ENCODE results near the gene UTY. TPM values are rescaled to one million over a fixed set of nuclear protein-coding genes. Genes with fewer than 3 reads are reported as not detected.

UTY gene
- total and polyA plus RNA-seq, 2 experiments from 2014 or later: 15.7 to 36.3 TPM

DNA sequence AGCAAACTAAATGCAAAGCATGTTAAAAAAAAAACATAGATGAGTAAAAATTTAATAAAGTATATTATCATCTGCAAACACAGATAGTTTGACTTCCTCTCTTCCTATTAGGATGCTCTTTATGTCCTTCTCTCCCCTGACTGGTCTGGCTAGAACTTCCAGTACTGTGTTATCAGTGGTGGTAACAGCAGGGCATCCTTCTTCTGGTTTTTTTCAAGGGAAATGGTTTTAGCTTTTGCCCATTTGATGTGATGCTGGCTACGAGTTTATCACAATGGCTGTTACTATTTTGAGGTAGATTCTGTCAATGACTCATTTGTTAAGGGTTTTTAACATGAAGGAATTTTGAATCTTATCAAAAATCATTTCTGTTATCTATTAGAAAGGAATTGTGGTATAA lies 34.3 kb downstream of the UTY start:
- H3K27me3 Mint-ChIP-seq (ENCODE audit: insufficient read depth, low read depth, poor library complexity): peaks cover 2% of the 10 kb centered on the region
- no peak overlapping the region for H3K4me3 ChIP-seq
- no peak overlapping the region for H3K27ac Mint-ChIP-seq
- no peaks in the 10 kb centered on the region for H3K4me1 ChIP-seq (ENCODE audit: insufficient read depth)
- peaks cover 12% of the 10 kb centered on the region; the same call in 2 of the 3 replicates for H3K36me3 Mint-ChIP-seq (ENCODE audit: low read depth)
- no peak overlapping the region for H2AFZ ChIP-seq
- H3K27ac ChIP-seq (ENCODE audit: low read depth): no peak overlapping the region
- no peaks in the 10 kb centered on the region for H3K9me2 ChIP-seq (ENCODE audit: insufficient read depth)
- H3F3A ChIP-seq (replicated peaks; ENCODE audit: low read depth): no peaks in the 10 kb centered on the region
- ATAC-seq (no peak), DNase-seq (ENCODE audit: low spot score) (no peak)
- H3K27me3 ChIP-seq (ENCODE audit: insufficient read depth): no peaks in the 10 kb centered on the region
- H3K4me2 ChIP-seq: no peak overlapping the region
- H3K36me3 ChIP-seq (ENCODE audit: insufficient read depth): peaks cover 3% of the 10 kb centered on the region; the same call in 1 of the 2 replicates
- H3K4me1 Mint-ChIP-seq: peaks cover 4% of the 10 kb centered on the region; the same call in 2 of the 3 replicates
- no peaks in the 10 kb centered on the region for H4K20me1 ChIP-seq (replicated peaks; ENCODE audit: insufficient read depth)
- peaks cover 40% of the 10 kb centered on the region for H3K79me2 ChIP-seq (replicated peaks; ENCODE audit: insufficient read depth)
- no peak overlapping the region for H3K4me3 Mint-ChIP-seq
- H3K9me3 Mint-ChIP-seq: no peaks in the 10 kb centered on the region
- no peak for TF ChIP-seq POLR2AphosphoS5 (IDR thresholded peaks at IDR 0.05; ENCODE audit: low read depth)
- no peak for TF ChIP-seq STAT1 (IDR thresholded peaks at IDR 0.05; ENCODE audit: unreplicated experiment)

GRCh38 chrY:13443146-13443545 lies 36.7 kb downstream of the UTY start:
- H3K4me3 Mint-ChIP-seq: no peak overlapping the region
- H3K79me2 ChIP-seq (replicated peaks; ENCODE audit: insufficient read depth): peaks cover 29% of the 10 kb centered on the region
- no peaks in the 10 kb centered on the region for H3K9me3 Mint-ChIP-seq
- no peaks in the 10 kb centered on the region; the same call in 1 of the 2 replicates for H4K20me1 ChIP-seq (replicated peaks; ENCODE audit: insufficient read depth)
- H3K36me3 ChIP-seq (ENCODE audit: insufficient read depth): peaks cover 3% of the 10 kb centered on the region; the same call in 1 of the 2 replicates
- H3K27me3 ChIP-seq (ENCODE audit: insufficient read depth): no peaks in the 10 kb centered on the region
- H3K27ac ChIP-seq (ENCODE audit: low read depth): no peak overlapping the region
- no peak overlapping the region for H2AFZ ChIP-seq
- H3K4me3 ChIP-seq: no peak overlapping the region
- no peak for DNase-seq (ENCODE audit: low spot score)
- TF ChIP-seq JUNB (IDR thresholded peaks at IDR 0.05; ENCODE audit: unreplicated experiment) (no peak), REST (IDR thresholded peaks at IDR 0.05; ENCODE audit: unreplicated experiment) (no peak), EZH2 (IDR thresholded peaks at IDR 0.05; ENCODE audit: low read depth, unreplicated experiment) (no peak), NANOG (IDR thresholded peaks at IDR 0.05; ENCODE audit: borderline replicate concordance) (no peak), POLR2AphosphoS5 (IDR thresholded peaks at IDR 0.05; ENCODE audit: low read depth) (no peak), ZNF331 (CRISPR knock-in tag; IDR thresholded peaks at IDR 0.05; ENCODE audit: low read depth) (no peak)
- TF ChIP-seq, protein P1, sequence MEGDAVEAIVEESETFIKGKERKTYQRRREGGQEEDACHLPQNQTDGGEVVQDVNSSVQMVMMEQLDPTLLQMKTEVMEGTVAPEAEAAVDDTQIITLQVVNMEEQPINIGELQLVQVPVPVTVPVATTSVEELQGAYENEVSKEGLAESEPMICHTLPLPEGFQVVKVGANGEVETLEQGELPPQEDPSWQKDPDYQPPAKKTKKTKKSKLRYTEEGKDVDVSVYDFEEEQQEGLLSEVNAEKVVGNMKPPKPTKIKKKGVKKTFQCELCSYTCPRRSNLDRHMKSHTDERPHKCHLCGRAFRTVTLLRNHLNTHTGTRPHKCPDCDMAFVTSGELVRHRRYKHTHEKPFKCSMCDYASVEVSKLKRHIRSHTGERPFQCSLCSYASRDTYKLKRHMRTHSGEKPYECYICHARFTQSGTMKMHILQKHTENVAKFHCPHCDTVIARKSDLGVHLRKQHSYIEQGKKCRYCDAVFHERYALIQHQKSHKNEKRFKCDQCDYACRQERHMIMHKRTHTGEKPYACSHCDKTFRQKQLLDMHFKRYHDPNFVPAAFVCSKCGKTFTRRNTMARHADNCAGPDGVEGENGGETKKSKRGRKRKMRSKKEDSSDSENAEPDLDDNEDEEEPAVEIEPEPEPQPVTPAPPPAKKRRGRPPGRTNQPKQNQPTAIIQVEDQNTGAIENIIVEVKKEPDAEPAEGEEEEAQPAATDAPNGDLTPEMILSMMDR (conservative IDR thresholded peaks at IDR 0.05; ENCODE audit: low read depth in 2 of 2): no peak
- H3K4me2 ChIP-seq: no peak overlapping the region
- H3K9me2 ChIP-seq (ENCODE audit: insufficient read depth): no peaks in the 10 kb centered on the region
- no peak for ATAC-seq
- no peaks in the 10 kb centered on the region for H3F3A ChIP-seq (replicated peaks; ENCODE audit: low read depth)
- no peaks in the 10 kb centered on the region for H3K4me1 ChIP-seq (ENCODE audit: insufficient read depth)
- H3K36me3 Mint-ChIP-seq (ENCODE audit: low read depth): peaks cover 10% of the 10 kb centered on the region; the same call in 2 of the 3 replicates
- H3K27me3 Mint-ChIP-seq (ENCODE audit: insufficient read depth, low read depth, poor library complexity): peaks cover 2% of the 10 kb centered on the region
- H3K4me1 Mint-ChIP-seq: peaks cover 6% of the 10 kb centered on the region; the same call in 2 of the 3 replicates
- H3K27ac Mint-ChIP-seq: no peak overlapping the region

Measured in GM23338 (cell line).